LNCAP (cell line): ENCODE results near the gene FOSL2.

Source experiments
- CTCF ChIP-seq: fragments of 450-650 bp; IDR thresholded peaks from 2 replicates; pipeline ENCODE4 v1.5.1; 2017; ENCODE audit warnings: mild to moderate bottlenecking

Gene FOSL2

GRCh38 chr2:28365158-28365557, 27.5 kb upstream of the FOSL2 start:
- no peak for TF ChIP-seq CTCF

- TF ChIP-seq CTCF = no peak
Observed at GRCh38 chr2:28366149-28366495, 26.5 kb upstream of the FOSL2 start.

DNA sequence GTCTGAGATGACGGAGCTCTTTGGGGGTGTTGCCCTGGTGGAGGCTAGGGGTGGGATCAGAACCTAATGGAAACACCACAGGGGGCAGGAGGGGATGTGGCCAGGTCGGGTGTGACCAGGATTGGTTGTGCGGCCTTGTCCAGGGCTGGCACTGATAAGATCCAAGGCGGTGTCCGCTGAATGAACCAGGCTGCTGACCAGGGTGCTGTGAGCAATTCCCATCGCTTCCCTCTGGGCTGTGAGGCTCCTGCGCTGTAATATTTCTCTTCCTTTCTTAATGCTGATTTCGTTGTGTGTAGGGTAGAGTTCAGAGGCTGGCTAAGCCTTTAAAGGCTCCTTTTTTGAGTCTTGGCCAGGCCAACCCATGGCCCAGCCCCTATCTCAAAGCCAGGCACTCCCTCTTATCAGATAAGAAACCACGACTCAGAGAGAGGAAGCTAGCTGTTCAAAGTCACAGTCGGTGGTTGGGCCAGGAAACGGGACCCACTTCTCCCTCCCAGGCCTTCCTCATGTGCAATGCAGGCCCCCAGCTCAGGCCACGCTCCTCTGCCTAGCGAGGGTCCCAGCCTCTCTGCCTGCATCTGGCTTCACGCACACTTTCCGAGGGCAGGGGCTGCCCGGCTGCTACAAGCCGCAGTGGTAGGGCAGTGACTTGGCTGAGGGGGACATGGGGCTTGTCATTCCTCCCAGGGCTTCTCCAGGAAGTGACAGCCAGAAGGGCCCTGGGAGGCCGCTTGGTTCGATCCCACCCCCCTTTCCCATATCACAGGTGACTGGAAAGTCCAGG, 26.0 kb upstream of the FOSL2 start:
- no peak for TF ChIP-seq CTCF

DNA sequence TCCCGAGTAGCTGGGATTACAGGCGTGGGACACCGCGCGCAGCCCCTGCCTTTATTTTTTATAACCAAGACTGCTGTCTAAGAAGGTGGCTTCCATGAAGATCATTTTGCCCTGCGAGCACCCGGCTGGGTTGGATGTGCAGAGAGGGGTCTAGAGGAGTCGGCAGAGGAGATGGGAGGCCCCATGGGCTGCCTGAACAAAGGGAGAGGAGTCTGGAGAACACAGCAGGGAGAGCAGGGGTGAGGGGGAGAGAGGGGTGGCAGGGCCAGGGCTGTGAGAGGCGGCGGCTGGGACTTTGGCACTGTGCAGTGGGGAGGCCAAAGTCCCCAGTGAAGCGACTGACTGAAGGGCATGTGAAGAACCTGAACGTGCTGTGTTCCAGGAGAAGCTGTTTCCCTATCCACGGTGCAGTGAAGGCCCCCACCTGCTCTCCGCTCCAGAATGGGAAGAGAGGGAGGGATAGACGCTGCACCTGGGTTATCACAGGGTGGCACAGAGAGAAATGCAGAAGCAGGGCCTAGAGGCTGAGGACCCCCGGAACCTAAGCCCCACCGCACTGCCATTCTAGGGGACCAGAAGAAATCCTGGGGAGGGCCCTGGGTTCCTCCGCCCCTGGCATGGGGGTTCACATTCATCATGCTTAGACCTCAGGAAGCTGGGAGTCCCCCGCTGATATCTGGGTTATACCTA, 24.8 kb upstream of the FOSL2 start:
- TF ChIP-seq CTCF = no peak

- no peak for TF ChIP-seq CTCF
Observed at GRCh38 chr2:28368357-28368798, 24.3 kb upstream of the FOSL2 start.

- TF ChIP-seq CTCF = no peak
Observed at GRCh38 chr2:28369358-28369757, 23.3 kb upstream of the FOSL2 start.

- no peak for TF ChIP-seq CTCF
Observed at GRCh38 chr2:28370354-28370753, 22.3 kb upstream of the FOSL2 start.
